Measurements from ENCODE around the gene TPH2.

GRCh38 chr12:71955970-71956369 is 17.3 kb downstream of the TPH2 start:
- TF ChIP-seq CTCF (IDR thresholded peaks at IDR 0.05) (no peak), POLR2A (IDR thresholded peaks at IDR 0.05) (no peak)
